ENCODE measurements around the gene TFR2.
A peak's percentile ranks its signal among the peaks of the same experiment; 100 is the strongest.

The TFR2 gene

DNA sequence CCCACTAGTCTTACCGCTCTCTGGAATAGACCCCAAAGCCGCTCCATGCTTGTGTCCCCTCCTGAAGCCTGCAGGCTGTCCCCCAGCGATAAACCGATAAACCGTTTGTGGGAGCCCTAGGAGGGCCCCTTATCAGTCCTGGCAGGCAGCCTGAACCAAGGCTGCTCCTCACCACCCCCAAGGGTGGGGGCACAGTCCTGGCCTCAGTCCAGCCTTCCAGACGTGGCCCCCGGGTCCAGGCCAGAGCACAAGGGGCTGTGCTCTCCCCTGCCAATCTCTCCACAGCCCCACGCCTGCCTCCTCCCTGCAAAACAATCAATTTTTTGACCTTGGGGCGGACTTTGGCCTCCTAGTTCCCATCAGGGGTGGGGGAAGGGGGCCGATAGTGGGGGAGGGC is at the start of gene TFR2:
Gene TFR2, minus strand, starts transcription at position 90 of the 397 bp plus-strand sequence. Its CDS starts 43 bp downstream, at position 47.
- DNase-seq: no peak

DNA sequence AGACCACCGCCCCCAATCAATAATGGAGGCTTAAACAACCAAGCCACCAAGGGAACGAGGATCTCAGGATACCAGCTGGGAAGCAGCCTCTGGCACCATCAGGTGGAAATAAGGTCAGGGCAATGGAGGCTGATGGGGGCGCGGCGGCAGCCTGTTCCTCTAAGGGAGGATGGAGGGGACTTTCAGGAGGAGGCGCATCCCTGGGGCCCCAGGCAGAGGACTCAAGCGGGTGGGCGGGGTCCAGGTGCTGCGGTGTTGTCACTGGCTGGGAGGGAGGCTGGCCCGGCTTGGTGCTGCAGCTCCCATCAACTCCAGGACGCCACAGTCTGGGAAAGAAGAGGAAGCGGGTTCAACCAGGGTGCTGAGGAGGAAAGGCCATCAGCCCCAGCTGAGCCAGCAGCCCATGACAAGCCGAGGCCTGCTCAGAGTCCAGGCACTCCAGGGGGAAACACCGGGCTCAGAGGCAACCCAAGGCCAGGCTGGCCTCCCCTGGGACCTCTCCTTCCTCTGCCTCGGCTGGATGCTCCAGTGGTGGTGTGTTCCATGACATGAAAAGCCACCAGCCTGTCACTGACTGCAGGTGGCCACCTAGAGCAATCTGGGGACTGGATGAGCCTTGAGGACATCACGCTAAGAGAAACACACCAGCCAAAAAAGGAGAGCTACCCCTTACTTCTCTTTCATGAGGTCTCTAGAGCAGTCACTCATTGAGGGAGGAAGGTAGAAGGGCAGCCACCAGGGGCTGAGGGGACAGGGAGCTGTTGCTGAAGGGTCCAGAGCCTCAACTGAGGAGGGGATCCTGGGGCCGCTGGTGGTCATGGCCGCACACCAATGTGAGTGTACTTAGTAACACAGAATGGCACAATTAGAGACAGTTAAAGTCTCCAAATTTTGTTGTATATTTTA is 48.1 kb upstream of the TFR2 start:
- no peak for DNase-seq

DNA sequence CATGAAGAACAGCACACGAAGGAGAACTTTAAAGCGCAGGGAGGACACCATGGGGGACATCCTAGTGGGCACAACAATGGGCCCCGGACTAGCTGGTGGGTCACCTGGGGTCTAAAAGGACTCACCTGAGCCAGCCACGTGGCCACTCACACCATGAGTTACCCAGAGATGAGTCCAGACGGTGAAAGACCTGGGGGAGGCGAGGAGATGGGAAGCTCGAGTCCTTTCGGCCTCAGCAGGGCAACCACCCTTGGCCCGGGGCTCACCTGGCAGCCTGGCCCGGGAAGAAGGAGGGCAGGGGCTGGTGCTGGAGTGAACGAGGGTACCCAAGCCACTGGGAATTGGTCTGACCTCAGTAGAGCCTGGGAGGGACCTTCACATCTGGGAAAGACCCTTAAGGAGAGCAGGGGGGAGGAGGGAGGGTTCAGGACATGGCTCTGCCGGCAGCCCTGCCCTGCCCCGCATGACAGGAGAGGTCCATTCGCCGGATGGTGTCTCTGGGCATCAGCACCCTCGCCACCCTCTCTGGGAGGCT is 47.0 kb upstream of the TFR2 start:
- DNase-seq: no peak

DNA sequence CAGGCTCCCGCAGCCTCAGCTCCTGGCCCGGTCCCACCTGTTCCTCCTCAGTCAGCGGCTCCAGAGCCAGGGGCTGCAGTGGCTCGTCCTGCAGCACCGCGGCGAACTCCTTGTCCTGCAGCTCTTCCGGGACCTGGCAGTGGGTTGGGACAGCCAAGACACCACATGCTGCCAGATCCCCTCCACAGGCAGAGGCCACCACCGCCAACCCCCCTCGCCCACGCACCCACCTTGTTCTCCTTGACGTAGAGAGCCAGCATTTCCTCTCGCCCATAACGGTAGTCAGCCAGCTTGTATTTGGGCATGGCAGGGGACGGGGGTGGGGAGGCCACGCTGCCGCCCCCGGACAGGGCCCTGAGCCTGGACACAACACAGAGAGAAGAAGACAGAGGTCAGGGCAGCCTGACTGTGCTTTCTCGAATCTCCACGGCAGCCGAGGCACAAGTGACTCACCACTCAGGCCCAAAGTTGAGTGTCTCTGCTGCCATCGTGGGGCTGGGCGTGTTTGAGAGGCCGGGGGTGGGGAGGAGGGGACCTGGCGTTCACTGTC is 46.5 kb upstream of the TFR2 start:
- no peak for DNase-seq

DNA sequence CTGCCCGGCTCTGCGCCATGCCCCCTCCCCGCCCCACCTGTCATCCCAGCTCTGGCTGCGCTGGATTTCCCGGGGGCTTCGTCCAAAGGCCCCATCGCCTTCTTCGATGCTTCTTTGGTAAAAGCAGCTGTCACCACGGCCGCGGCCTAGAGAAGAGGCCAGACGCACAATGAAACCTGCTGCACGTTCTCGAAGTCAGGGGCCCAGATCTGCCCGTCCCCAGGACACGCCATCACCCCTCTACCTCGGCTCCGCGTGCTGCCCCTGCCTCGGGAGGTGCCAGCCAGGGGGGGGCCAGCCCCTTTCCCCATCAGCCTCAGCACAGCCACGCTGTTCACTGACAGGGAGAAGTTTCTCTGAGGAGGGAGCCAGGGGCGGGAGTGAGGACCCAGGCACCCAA is 45.9 kb upstream of the TFR2 start:
- DNase-seq: no peak

DNA sequence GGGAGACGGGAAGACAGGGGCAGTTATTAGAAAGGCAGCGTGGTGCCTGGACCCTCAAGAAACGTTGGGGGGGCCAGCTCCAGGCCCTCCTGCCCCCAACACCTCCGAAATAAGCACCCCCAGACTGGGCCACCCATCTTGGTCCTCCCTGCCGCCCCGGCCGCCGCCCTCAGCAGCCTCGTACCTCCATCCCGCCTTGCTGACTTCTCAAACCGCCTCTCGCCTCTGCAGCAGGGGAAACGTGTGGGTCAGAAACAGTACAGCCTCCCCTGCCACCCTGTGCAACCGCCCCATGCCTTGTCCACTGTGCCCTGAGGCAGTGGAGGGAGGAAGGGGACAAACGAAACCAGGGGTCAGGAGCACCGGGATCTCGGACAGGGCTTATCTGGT is 45.5 kb upstream of the TFR2 start:
- DNase-seq: no peak

DNA sequence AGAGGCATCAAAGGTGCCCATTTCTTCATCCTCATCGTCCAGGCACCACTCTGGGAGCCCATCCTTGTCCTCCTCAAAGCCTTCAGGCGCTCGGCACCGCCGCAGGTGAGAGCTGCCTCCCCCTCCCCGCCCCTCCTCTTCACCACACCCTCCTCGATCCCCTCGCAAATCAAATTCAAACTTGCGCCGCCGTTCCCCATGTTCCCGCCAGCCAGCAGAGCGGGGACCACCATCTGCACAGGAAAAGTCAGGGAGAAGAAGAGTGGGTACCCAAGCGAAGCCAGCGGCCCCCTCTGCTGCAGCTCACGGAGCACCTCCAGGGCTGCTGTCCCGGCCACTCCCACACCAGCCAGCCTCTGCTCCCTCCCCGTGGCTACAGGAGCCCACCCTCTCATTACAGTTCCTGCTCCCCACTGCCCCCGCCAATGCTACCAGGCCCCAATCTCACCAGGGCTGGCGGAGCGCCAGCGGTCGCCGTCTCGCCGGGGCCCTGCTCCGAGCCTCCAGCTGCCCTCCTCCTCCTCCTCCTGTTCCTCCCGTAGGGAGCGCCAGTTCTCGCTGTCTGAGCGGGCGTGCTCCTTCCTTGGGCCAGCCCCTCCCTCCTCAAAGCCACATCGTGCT is 45.0 kb upstream of the TFR2 start:
- DNase-seq: no peak

DNA sequence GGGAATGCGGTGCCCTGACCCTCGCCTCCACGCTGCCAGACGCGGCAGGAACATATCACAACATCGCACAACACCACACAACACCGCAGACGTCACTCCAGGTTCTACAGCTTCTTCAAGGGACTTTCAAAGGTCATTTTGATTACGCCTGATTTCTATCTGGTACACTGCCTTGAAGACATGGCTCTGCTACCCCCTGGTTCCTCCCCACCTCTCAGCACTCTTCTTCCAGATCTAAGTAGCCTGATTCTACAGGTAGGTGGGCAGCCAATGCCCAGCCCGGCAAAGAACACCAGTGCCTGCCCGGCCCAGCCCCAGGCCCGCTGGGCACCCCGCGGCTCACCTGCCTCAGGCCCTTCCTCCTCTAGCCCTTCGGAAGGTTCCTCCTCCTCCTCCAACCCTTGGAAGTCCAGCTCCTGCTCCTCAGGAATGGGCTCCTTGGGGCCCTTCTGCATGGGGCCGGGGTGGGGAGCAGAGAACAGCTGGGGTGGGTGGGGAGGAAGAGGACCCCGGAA is 44.3 kb upstream of the TFR2 start:
- DNase-seq: no peak

DNA sequence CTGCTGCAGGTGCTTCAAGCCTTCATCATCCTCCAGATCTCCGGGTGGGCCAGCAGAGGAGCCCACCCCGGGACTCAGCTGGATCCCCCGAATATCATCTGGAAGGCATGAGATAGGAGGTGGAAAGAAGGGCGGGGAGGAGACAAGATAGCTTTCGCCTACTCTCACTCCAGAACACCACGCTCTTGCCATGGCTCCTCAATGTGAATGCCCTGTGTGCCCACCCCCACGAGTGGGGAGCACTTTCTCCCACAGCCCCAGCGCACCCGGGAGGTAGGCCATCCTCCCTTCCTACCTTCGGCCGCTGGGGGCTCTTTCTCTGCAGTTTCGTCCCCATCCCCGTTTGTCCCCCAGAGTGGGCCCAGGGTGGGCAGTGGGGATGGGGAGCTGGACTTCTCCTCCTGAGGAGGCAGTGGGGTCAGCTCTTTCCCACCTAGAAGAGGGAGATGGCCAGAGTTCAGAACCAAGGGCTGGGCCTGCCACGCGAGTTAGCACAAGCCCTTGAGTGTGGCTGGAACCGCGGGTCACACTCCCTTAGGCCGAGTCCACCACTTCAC is 43.8 kb upstream of the TFR2 start:
- DNase-seq: no peak

DNA sequence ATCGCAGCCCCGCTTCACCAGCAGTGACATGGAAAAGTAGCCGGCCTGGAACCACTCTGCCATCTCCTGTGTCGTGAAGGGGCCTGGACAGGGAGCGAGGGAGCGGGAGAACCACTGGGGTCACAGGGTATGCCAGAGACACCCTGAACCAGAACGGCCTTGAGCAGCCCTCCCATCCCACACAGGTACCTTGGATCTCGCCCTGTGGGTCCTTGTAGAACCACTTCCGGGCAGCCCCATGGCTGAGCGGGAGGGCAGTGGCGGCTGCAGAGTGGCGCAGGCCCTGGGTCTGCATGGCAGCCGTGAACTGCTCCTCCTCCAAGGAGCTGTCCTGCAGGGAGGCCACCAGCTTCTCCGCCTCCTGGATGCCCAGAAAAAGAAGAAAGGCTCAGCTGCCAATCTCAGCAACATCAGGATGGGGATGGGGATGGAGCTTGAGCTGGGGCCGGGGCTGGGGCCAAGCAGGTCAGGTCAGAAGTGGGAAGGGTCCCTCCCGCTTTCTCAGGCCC is 43.2 kb upstream of the TFR2 start:
- DNase-seq: no peak

DNA sequence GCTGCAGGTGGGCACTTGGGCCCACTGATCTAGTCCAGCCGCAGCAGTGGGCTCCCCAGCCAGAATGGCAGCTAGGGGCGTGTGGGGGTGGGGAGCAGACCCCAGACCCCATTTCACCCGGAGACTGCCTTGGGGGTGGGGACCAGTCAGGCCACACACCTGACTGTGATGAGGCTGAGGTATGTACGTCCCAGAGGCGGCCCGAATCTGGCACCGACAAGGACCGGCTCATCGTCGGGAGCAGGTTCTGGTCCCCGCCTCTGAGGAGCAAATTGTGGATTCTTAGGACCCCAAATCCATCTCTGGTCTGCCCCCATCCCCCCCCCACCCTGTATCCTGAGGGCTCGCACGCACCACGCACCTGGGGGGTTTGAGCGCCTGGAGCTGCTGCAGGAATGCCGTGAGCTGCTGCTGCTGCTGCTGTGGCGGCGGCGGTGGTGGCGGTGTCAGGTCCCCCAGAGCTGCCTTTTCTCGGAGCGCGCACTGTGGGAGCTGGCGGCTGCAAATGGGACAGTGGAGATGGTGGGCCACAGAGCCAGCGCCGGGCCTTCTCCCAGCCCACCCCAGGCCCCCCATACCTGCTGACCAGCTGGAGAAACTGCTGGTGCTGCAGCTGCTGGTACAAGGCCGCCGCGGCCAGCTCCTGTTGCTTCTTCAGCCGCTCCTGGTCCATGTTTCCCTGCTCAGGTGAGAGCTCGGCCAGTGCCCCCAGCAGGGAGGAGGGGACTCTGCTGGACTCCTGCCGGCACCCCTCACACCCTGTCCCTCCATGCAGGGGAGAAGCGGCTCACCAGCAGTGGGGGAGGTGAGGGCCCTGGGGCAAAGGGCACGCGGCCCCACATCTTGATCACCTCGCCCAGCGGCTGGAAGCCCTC is 42.5 kb upstream of the TFR2 start:
- DNase-seq: no peak

DNA sequence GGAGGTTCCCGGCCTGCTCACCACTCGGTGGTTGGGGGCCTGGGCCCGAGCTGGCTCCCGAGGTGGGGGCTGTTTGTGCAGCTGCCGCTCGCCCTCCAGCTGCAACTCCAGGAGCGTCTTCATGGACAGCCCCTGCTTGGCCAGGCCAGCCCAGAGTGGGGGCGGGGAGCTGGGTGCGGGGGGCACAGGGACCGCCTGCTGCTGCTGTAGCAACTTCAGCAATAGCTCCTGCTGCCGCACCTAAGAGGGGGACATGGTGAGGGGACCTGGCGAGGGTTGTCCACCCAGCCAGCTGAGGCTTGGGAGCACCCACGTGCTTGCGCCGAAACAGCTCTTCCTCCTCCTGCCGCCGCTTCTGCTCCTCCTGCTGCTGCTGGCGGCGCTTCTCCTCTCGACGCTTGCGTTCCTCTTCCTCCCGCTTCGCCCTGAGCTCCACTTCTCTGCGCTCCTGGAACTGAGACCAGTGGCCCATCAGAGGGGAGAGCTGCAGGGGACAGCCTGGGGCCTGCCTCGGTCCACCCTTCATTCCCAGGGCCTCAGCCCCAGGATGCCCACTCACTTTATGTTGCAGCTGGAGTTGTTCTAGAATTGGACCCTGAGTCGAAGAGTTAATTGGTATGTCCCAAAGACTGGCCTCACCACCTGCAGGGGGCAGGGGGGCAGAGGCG is 41.8 kb upstream of the TFR2 start:
- DNase-seq: no peak

DNA sequence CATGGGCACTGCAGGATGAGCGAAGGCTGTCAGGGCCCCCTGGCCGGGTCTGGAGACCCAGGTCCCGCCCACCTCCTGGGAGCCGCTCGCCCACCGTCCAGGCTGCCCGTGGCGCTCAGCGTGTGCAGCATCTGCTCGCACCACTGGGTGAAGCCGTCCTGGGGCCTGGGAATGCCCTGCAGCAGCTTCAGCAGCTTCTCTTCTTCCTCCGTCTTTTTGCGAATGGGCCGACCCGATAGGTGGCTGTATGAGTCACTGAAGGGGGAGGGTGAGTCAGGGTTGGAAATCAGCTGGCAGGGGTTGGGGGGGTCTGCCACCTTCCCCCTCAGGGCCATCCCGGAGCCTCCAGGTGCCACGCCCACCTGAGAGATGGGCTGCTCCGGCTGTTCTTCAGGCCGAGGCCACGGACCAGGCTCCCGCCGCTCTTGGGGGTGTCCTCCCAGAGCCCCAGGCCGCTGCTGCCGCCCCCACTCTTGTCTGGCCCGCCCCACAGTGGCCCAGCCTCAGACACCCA is 40.9 kb upstream of the TFR2 start:
- no peak for DNase-seq

DNA sequence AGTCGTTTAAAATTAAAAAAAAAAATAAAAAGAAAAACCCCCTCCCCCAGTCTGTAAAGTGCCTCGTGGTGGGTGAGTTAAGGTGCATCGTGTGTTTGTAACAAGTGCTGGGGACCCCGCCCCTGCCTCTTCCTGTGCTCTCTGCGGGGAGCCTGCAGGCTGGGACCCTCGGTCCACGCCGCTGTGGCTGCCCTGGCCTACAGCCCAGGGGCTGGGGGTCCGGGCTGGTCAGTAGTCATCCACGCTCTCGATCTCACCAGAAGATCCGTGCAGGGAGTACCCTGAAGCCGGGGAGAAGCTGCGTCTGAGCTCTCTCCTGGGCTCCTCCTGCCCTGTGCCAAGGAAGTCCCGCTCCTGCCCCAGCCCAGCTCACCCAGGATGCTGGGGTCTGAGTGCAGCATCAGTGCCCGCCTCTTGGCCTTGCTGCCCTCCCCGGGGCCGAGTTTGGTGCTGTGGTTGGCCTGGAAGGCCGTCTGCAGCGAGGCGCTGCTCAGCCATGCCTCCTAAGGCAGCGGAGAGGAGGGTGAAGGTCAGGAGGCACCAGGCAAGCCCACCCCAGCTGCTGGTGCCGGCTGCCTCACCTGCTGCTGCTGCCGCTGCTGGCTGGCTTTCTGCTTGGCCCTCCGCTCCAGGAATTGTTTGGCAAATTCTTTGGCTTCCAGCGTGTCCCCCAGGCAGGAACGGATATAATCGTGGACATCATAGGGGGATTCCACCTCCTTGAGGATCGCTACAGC is 40.3 kb upstream of the TFR2 start:
- DNase-seq: peak; percentile 13

DNA sequence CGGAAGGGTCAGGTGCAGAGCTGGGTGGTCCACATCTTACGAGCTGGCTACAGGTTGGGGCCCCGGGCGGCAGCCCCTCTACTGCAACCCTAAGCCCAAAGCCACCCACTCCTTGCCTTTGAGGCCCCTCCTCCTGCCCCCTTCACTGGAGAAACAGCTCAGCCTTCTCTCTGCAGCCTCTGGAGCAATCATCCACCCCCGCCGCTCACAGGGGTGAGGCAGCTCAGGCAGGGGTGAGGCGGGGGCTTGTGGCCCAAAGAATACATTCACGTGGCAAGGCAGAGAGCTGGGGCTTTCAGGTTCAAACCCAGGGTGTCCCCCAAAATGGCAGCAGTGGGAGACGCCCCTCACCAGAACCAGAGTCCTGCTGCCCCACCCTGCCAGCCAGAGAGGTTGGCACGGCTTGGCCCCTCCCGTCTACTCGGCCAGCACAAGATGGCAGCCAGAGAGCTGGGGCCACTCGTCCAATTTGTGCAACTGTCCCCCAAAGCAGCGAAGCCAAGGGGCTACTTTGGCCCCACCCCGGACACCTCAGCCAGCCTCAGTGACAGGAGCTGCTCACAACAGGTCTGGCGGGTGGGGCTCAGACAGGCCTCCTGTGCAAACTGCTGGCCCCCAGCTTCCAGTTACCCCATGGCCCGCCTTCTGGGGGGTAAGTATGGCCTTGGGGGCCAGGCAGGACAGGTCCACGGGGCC is 39.4 kb upstream of the TFR2 start:
- peak; percentile 28 for DNase-seq

DNA sequence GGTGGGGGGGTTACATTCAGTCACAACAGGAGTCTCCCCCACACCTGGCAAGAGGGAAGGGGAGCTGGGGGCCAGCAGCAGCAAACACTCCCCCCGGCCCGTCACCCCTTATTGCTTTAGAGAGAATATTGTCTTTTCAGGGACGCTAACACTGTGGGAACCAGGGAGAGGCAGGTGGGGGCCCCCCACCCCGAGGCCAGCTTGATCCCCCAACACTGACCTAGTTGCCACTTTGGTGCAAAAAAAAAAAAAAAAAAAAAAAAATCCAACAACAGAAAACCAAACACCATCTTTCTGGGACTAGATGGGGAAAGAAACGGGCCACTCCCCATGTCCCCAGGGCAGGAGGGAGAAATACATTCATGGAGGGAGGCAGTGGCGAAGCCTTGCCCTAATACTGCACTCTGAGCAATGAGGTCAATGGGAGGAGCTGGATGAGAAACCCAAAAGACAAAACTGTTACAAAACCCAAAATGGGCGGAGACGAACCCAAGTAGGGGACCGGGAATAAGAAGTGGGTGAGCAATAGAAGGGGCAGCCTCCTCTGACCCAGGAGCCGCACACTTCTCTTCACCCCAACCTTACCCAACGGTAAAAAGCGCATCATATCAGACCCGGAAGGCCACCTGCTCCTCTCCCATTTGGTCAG is 38.7 kb upstream of the TFR2 start:
- peak; percentile 37 for DNase-seq

DNA sequence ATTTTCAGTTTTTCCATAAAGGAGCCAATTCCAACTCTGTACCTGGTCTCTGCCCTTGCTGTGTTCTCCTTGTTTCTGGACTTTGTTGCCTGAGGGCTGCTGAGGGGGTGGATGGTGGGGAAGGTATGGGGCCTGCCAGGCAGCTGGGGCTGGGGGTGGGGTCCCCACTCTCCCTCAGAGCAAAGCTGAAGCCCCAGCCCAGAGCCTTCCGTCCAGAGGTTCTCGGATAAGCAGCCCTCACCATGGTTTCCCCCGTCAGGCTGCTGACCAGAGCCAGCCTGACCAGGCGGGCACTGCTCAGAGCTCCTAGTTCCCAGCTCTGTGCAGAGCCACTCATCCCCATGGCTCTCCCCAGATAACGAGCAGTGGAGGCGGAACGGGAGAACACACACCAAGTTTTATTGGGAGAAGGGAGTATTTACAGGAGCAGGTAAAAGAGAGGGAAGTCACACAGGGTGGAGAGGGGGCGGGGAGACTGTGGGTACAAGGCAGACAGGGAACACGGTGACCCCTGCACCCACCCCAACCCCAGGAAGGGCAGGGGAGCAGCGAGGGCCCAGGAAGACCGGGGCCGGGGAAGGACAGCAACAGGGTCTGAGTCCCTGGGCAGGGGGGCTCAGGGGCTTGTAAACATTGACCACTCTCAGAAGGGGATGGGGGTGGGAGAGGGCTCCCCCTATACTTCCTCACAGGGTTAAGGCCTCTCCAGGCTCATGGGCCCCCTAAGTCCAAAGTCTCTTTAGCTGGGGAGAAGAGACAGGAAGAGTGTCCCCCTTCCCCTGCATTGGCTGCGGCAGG is 38.0 kb upstream of the TFR2 start:
- DNase-seq: no peak

DNA sequence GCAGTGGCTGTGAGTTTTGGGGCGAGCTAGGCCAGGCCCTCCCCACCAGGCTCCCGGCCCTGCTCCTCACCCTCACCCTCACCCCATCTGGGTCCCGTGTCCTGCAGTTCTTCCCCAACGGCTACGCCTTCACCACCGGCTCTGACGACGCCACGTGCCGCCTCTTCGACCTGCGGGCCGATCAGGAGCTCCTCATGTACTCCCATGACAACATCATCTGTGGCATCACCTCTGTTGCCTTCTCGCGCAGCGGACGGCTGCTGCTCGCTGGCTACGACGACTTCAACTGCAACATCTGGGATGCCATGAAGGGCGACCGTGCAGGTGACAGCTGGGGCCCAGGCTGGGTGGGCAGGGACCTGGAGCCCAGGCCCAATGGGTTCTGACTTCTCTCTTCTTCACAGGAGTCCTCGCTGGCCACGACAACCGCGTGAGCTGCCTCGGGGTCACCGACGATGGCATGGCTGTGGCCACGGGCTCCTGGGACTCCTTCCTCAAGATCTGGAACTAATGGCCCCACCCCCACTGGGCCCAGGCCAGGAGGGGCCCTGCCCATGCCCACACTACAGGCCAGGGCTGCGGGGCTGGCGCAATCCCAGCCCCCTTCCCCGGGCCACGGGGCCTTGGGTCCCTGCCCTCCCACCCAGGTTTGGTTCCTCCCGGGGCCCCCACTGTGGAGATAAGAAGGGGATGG is 37.1 kb upstream of the TFR2 start:
- peak; percentile 20 for DNase-seq
